Diencephalon (tissue), 1 donor: ENCODE measurements around the gene ETV1. TPM values are rescaled to one million over a fixed set of nuclear protein-coding genes. Genes with fewer than 3 reads are reported as not detected.

Source experiments
- small RNA-seq: library from RNA; depleted of rRNA; stranded (forward); fragments of <200 nt; gene quantifications from one replicate; pipeline ENCODE3, GENCODE V24; 2014
- total RNA-seq: library from RNA; depleted of rRNA; stranded (reverse); fragments of >200 nt; gene quantifications from one replicate; pipeline ENCODE4 v1.2.3, GENCODE V29; 2014

The ETV1 gene
- 62.5 TPM for total RNA-seq

DNA sequence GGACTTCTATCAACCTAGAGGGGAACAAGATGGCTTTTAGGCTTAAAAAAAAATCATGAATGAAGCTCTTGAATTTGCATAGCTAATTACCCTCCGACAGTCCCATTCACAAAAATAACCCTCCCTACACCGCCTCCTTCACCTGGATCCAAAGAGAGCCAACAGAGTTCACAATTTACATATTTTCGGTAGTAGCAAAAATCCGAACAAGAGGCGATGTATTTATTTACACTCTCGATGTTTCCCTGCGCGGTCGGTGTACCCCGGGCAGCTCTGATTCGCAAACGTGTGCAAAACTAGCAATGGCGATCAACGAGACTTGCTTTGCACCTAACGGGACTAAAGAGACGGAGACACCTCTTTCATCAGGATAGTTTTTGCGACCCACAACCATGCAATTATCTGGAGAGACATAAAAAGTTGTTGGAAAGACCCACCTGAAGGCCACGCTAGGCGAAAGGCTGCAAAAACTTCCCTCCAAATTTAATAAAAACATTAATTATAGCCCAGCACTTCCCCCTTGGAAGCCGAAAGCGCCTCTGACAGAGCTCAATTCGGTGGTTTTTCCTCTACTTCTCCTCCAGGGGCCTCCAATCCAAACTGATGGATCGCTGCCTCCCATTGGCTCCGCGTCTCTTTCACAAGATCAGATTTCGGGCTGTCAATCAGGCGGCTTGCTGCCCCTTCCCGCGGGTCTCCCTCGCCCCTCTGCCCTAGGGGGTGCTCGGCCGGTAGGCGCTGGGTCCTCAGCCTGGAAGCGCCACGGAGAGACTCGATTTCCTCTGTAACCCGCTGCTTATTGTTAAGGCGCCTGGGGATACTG, at the start of gene ETV1:
Gene ETV1 (minus strand): TSS at position 541 of the 823 bp plus-strand sequence. CDS start 614 bp downstream, outside the sequence.

Small RNA genes within 50 kb of the gene (small RNA-seq; reads per million reads assigned to genes)
- gene RF00019, result not detected
